Upper lobe of left lung (tissue), 4 donors: Measurements from ENCODE around the gene SLIT1.

Experiments used
- EP300 ChIP-seq, 4 donors: sonication (generic); formaldehyde crosslinking; IDR thresholded peaks; one replicate each; pipeline ENCODE4 v1.5.1; 2017; ENCODE audit warnings: antibody characterized with exemption in 4 of 4, control low read depth in 2 of 4
- POLR2A ChIP-seq, 4 donors: fragments of 450-650 bp; IDR thresholded peaks; one replicate each; pipeline ENCODE4 v1.5.1; 2016 to 2017; ENCODE audit warnings: antibody characterized with exemption in 4 of 4, mild to moderate bottlenecking in 2 of 4
- TF ChIP-seq, protein P1 (sequence below), 6 experiments: fragments of 450-650 bp in 4 of 6; fragments of 200-600 bp in 2 of 6; sonication (generic) in 2 of 6; IDR thresholded peaks; one replicate each; pipeline ENCODE4 v1.5.1; 2016 to 2019; ENCODE audit warnings: antibody characterized with exemption in 6 of 6

DNA sequence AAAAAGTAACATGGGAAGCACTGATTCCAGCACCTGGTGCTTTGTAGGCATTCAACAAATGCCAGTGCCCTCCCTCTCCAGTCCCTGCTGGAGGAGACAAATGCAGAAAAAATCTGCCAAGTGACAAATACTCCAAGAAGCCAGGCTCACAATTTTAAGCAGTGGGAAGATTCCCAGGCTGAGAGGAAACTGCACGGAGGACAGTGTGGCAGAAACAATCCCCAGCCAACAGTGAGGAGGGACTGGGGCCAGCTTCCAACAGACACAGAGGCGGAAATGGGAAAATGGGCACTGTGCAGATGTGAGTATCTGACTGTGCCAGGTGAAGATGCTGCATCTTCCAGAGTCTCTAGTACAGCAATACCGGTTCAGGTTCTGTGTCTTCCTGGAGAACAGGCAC is 106.3 kb downstream of the SLIT1 start:
- TF ChIP-seq, protein P1, sequence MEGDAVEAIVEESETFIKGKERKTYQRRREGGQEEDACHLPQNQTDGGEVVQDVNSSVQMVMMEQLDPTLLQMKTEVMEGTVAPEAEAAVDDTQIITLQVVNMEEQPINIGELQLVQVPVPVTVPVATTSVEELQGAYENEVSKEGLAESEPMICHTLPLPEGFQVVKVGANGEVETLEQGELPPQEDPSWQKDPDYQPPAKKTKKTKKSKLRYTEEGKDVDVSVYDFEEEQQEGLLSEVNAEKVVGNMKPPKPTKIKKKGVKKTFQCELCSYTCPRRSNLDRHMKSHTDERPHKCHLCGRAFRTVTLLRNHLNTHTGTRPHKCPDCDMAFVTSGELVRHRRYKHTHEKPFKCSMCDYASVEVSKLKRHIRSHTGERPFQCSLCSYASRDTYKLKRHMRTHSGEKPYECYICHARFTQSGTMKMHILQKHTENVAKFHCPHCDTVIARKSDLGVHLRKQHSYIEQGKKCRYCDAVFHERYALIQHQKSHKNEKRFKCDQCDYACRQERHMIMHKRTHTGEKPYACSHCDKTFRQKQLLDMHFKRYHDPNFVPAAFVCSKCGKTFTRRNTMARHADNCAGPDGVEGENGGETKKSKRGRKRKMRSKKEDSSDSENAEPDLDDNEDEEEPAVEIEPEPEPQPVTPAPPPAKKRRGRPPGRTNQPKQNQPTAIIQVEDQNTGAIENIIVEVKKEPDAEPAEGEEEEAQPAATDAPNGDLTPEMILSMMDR (IDR thresholded peaks at IDR 0.05): no peak
- TF ChIP-seq EP300 (IDR thresholded peaks at IDR 0.05): no peak
- no peak for TF ChIP-seq POLR2A (IDR thresholded peaks at IDR 0.05)
